T-cell (primary cell): ENCODE results near the gene PRPF6. TPM values are rescaled to one million over a fixed set of nuclear protein-coding genes. Genes with fewer than 3 reads are reported as not detected.
A peak's percentile ranks its signal among the peaks of the same experiment; 100 is the strongest.

ENCODE experiments used
- ATAC-seq, 4 experiments: fragments of 200-7000 bp in 3 of 4; fragments of 150-1000 bp in 1 of 4; cut with Tn5 transposase; replicated peaks in 1 of 4; 1 replicate in 3 of 4; 2 replicates in 1 of 4; pipeline ENCODE4 v1.10.0; 2021; ENCODE audit warnings: moderate library complexity in 3 of 4, mild to moderate bottlenecking in 2 of 4, moderate number of reproducible peaks in 1 of 4
- CTCF ChIA-PET, 2 donors: fragments of 300-600 bp; sonication (Branson Sonifier 250); formaldehyde crosslinking; loops; one replicate each; lab custom pipeline; 2022; ENCODE audit warnings: antibody characterized with exemption in 2 of 2; lab: Charles Lee
- POLR2A ChIA-PET, 2 donors: fragments of 300-600 bp; sonication (Branson Sonifier 250); formaldehyde crosslinking; loops; one replicate each; lab custom pipeline; 2022; ENCODE audit warnings: antibody characterized with exemption in 2 of 2; lab: Charles Lee
- DNase-seq, 35 experiments: peaks; one replicate each; pipeline versions ENCODE4 v3.0.0 to v3.0.0-alpha.2; 2013 to 2023
- H3K27ac ChIP-seq: one replicate; pipeline ENCODE4 v1.5.1; 2013; ENCODE audit warnings: low read length
- H3K27me3 ChIP-seq, 2 experiments: replicated peaks in 1 of 2; 1 replicate in 1 of 2; 2 replicates in 1 of 2; pipeline versions ENCODE4 v1.6.1 to v1.7.0; 2013; ENCODE audit warnings: low read length in 1 of 2, mixed read lengths in 1 of 2; ENCODE audit not compliant: control insufficient read depth in 2 of 2, insufficient read depth in 2 of 2; ENCODE audit errors: extremely low read depth in 1 of 2
- H3K36me3 ChIP-seq, 2 donors: 1 replicate in 1 of 2; 2 replicates in 1 of 2; pipeline versions ENCODE4 v1.6.1 to v1.7.0; 2013; ENCODE audit warnings: low read length in 1 of 2; ENCODE audit not compliant: control insufficient read depth in 2 of 2, insufficient read depth in 1 of 2; ENCODE audit errors: extremely low read depth in 1 of 2
- H3K4me1 ChIP-seq, 2 experiments: 1 replicate in 1 of 2; 2 replicates in 1 of 2; pipeline versions ENCODE4 v1.6.1 to v1.7.0; 2013; ENCODE audit warnings: low read length in 2 of 2, mixed read lengths in 1 of 2; ENCODE audit not compliant: insufficient read depth in 2 of 2, control insufficient read depth in 1 of 2; ENCODE audit errors: extremely low read depth in 1 of 2
- H3K4me3 ChIP-seq, 2 donors: 1 replicate in 1 of 2; 2 replicates in 1 of 2; pipeline versions ENCODE4 v1.5.1 to v1.7.0; 2013; ENCODE audit warnings: mild to moderate bottlenecking in 2 of 2, low read length in 1 of 2, moderate library complexity in 1 of 2; ENCODE audit not compliant: control insufficient read depth in 1 of 2; ENCODE audit errors: extremely low read depth in 1 of 2
- H3K9me3 ChIP-seq: 2 replicates; pipeline ENCODE4 v1.7.0; 2013
- H3K27ac Mint-ChIP-seq, 2 donors: one replicate each; pipeline ENCODE4 v1.8.0; 2020 to 2021; ENCODE audit warnings: mild to moderate bottlenecking in 2 of 2, mixed read lengths in 2 of 2
- H3K27me3 Mint-ChIP-seq, 2 donors: one replicate each; pipeline ENCODE4 v1.8.0; 2021 to 2022; ENCODE audit warnings: mixed read lengths in 2 of 2
- H3K36me3 Mint-ChIP-seq: one replicate; pipeline ENCODE4 v1.8.0; 2021; ENCODE audit warnings: mixed read lengths
- H3K4me1 Mint-ChIP-seq, 3 donors: one replicate each; pipeline ENCODE4 v1.8.0; 2020 to 2022; ENCODE audit warnings: mixed read lengths in 3 of 3, mild to moderate bottlenecking in 1 of 3
- H3K4me3 Mint-ChIP-seq, 3 donors: one replicate each; pipeline ENCODE4 v1.8.0; 2020 to 2022; ENCODE audit warnings: mild to moderate bottlenecking in 3 of 3, mixed read lengths in 3 of 3, moderate library complexity in 3 of 3
- H3K9me3 Mint-ChIP-seq, 3 donors: one replicate each; pipeline ENCODE4 v1.8.0; 2020 to 2022; ENCODE audit warnings: mixed read lengths in 3 of 3
- WGBS: methylation state at CpG from one replicate; pipeline ENCODE4 v1.1.5; 2013; ENCODE audit warnings: missing lambda C conversion rate; ENCODE audit not compliant: insufficient coverage; 5-methylcytosine and 5-hydroxymethylcytosine counted together
- total RNA-seq, 35 experiments: library from RNA in 6 of 35; stranded (reverse) in 6 of 35; fragments of 120-200 nt in 1 of 35; gene quantifications; one replicate each; pipeline versions ENCODE4 v1.2.1 to v1.2.4 and lab custom pipeline; 2013 to 2026

PRPF6 gene
- total RNA-seq, 5 donors from 2014 or later (not counting 1 experiment from before 2014, with no cell fraction given) = 59.8 to 106 (median 83.5) TPM

- no peaks in the 10 kb centered on the region for H3K9me3 ChIP-seq
- H3K27ac Mint-ChIP-seq = no peak overlapping the region
- ChIA-PET CTCF (no interaction called here), POLR2A (no interaction called here)
- H3K9me3 Mint-ChIP-seq = no peaks in the 10 kb centered on the region
- ATAC-seq = no peak
- peaks cover 27 to 51% (median 31%) of the 10 kb centered on the region in 3 donors for H3K4me1 Mint-ChIP-seq
- no peak overlapping the region for H3K4me3 ChIP-seq
- H3K4me1 ChIP-seq = peaks cover 11 to 67% of the 10 kb centered on the region in 2 experiments
- no peak overlapping the region for H3K27ac ChIP-seq
- H3K4me3 Mint-ChIP-seq = no peak overlapping the region
- H3K36me3 ChIP-seq = peaks cover 9 to 27% of the 10 kb centered on the region in 2 donors
- DNase-seq = peak in 1 of 35 experiments; percentile 34
- WGBS = 62% methylated on average over 12 of the region's 14 CpGs
- H3K36me3 Mint-ChIP-seq = no peaks in the 10 kb centered on the region
- no peaks in the 10 kb centered on the region for H3K27me3 ChIP-seq
- H3K27me3 Mint-ChIP-seq = no peaks in the 10 kb centered on the region
These were observed 88.8 kb downstream of the PRPF6 start for GRCh38 chr20:64069614-64070243.

- WGBS = 89% methylated on average over 24 of the region's 31 CpGs
- H3K27me3 Mint-ChIP-seq = no peaks in the 10 kb centered on the region
- ChIA-PET CTCF (no interaction called here), POLR2A (no interaction called here)
- H3K36me3 Mint-ChIP-seq = peaks cover 2% of the 10 kb centered on the region
- no peak for ATAC-seq
- H3K27ac ChIP-seq = no peak overlapping the region
- H3K4me1 ChIP-seq = peaks cover 10 to 60% of the 10 kb centered on the region in 2 experiments
- H3K4me3 Mint-ChIP-seq = no peak overlapping the region
- H3K27me3 ChIP-seq = no peaks in the 10 kb centered on the region
- H3K9me3 ChIP-seq = no peaks in the 10 kb centered on the region
- peaks cover 21 to 46% (median 25%) of the 10 kb centered on the region in 3 donors for H3K4me1 Mint-ChIP-seq
- H3K4me3 ChIP-seq = no peak overlapping the region
- no peaks in the 10 kb centered on the region for H3K9me3 Mint-ChIP-seq
- H3K36me3 ChIP-seq = peaks cover 9 to 32% of the 10 kb centered on the region in 2 donors
- no peak for DNase-seq
- peak overlapping the region in 1 of 2 donors; percentile 19 for H3K27ac Mint-ChIP-seq
These were observed 89.5 kb downstream of the PRPF6 start for GRCh38 chr20:64070244-64070993.

GRCh38 chr20:64071341-64072332 lies 90.7 kb downstream of the PRPF6 start:
- 85% methylated on average over 19 of the region's 30 CpGs for WGBS
- DNase-seq (no peak), ATAC-seq (no peak)
- H3K4me3 ChIP-seq = no peak overlapping the region
- H3K9me3 Mint-ChIP-seq = no peaks in the 10 kb centered on the region
- peaks cover 3% of the 10 kb centered on the region for H3K36me3 Mint-ChIP-seq
- no peak overlapping the region for H3K27ac ChIP-seq
- no peak overlapping the region for H3K4me3 Mint-ChIP-seq
- H3K9me3 ChIP-seq = no peaks in the 10 kb centered on the region
- H3K4me1 ChIP-seq = peaks cover 3 to 56% of the 10 kb centered on the region in 2 experiments
- peaks cover 9 to 41% of the 10 kb centered on the region in 2 donors for H3K36me3 ChIP-seq
- ChIA-PET POLR2A (no interaction called here), CTCF (interaction anchor here in 1 of 2 donors (0.5 kb wide), 1 partner anchor 551 kb away, joined by 3 read pairs; no protein-coding TSS in a partner anchor)
- peaks cover 14 to 39% (median 17%) of the 10 kb centered on the region in 3 donors for H3K4me1 Mint-ChIP-seq
- no peaks in the 10 kb centered on the region for H3K27me3 ChIP-seq
- peak overlapping the region in 1 of 2 donors; percentile 66 for H3K27ac Mint-ChIP-seq
- H3K27me3 Mint-ChIP-seq = no peaks in the 10 kb centered on the region

GRCh38 chr20:64072498-64073063 lies 91.6 kb downstream of the PRPF6 start:
- ChIA-PET CTCF (no interaction called here), POLR2A (no interaction called here)
- Histone ChIP-seq H3K4me1 (peaks cover 8 to 56% of the 10 kb centered on the region in 2 experiments), H3K27ac (no peak overlapping the region), H3K27me3 (no peaks in the 10 kb centered on the region), H3K4me3 (no peak overlapping the region), H3K36me3 (peaks cover 9 to 42% of the 10 kb centered on the region in 2 donors), H3K9me3 (no peaks in the 10 kb centered on the region)
- no peaks in the 10 kb centered on the region for H3K27me3 Mint-ChIP-seq
- no peaks in the 10 kb centered on the region for H3K9me3 Mint-ChIP-seq
- DNase-seq (no peak), ATAC-seq (no peak)
- WGBS = 89% methylated on average over 8 of the region's 14 CpGs
- no peak overlapping the region for H3K27ac Mint-ChIP-seq
- H3K4me3 Mint-ChIP-seq = no peak overlapping the region
- H3K4me1 Mint-ChIP-seq = peaks cover 9 to 36% (median 13%) of the 10 kb centered on the region in 3 donors
- H3K36me3 Mint-ChIP-seq = peaks cover 3% of the 10 kb centered on the region

- Histone ChIP-seq H3K36me3 (peaks cover 9 to 42% of the 10 kb centered on the region in 2 donors), H3K4me1 (peaks cover 8 to 56% of the 10 kb centered on the region in 2 experiments), H3K9me3 (no peaks in the 10 kb centered on the region), H3K27me3 (no peaks in the 10 kb centered on the region), H3K4me3 (no peak overlapping the region), H3K27ac (no peak overlapping the region)
- ChIA-PET POLR2A (no interaction called here), CTCF (no interaction called here)
- 96% methylated on average over 32 of the region's 37 CpGs for WGBS
- ATAC-seq (no peak), DNase-seq (no peak)
- Mint-ChIP-seq H3K27ac (no peak overlapping the region), H3K9me3 (no peaks in the 10 kb centered on the region), H3K27me3 (no peaks in the 10 kb centered on the region), H3K36me3 (peaks cover 3% of the 10 kb centered on the region), H3K4me3 (no peak overlapping the region), H3K4me1 (peaks cover 13 to 34% (median 18%) of the 10 kb centered on the region in 3 donors)
These were observed 92.7 kb downstream of the PRPF6 start for GRCh38 chr20:64073476-64074183.
